Small intestine (tissue), 7 donors: ENCODE results near the gene ANKDD1B. TPM values are rescaled to one million over a fixed set of nuclear protein-coding genes. Genes with fewer than 3 reads are reported as not detected.

ENCODE experiments used
- DNase-seq, 2 donors: peaks; one replicate each; pipeline versions ENCODE4 v3.0.0 to v3.0.0-alpha.2; 2013
- FAIRE-seq: peaks from 2 replicates; lab custom pipeline; 2012; peaks lifted over from hg19 to GRCh38; lab: Jason Lieb, UNC
- H3K27ac ChIP-seq, 3 donors: one replicate each; pipeline ENCODE4 v1.5.1; 2013; ENCODE audit warnings: low read length in 2 of 3, mild to moderate bottlenecking in 2 of 3, control low read depth in 1 of 3, inconsistent platforms in 1 of 3, low read depth in 1 of 3, moderate library complexity in 1 of 3
- H3K27me3 ChIP-seq, 3 donors: one replicate each; pipeline ENCODE4 v1.6.1; 2013; ENCODE audit warnings: low read length in 3 of 3, inconsistent platforms in 1 of 3; ENCODE audit not compliant: control insufficient read depth in 3 of 3, insufficient read depth in 3 of 3
- H3K36me3 ChIP-seq, 3 donors: one replicate each; pipeline ENCODE4 v1.6.1; 2013; ENCODE audit warnings: low read length in 3 of 3, inconsistent platforms in 1 of 3, low read depth in 1 of 3, mild to moderate bottlenecking in 1 of 3, moderate library complexity in 1 of 3; ENCODE audit not compliant: control insufficient read depth in 3 of 3, insufficient read depth in 2 of 3
- H3K4me1 ChIP-seq, 3 donors: one replicate each; pipeline ENCODE4 v1.6.1; 2013; ENCODE audit warnings: low read length in 2 of 3, inconsistent platforms in 1 of 3, low read depth in 1 of 3, mild to moderate bottlenecking in 1 of 3, moderate library complexity in 1 of 3; ENCODE audit not compliant: control insufficient read depth in 3 of 3, insufficient read depth in 2 of 3
- H3K4me3 ChIP-seq, 3 donors: one replicate each; pipeline ENCODE4 v1.5.1; 2013; ENCODE audit warnings: low read length in 3 of 3, control low read depth in 1 of 3, inconsistent platforms in 1 of 3, low read depth in 1 of 3, mild to moderate bottlenecking in 1 of 3, moderate library complexity in 1 of 3
- H3K9me3 ChIP-seq, 2 donors: one replicate each; pipeline ENCODE4 v1.6.1; 2013; ENCODE audit warnings: low read depth in 1 of 2, low read length in 1 of 2; ENCODE audit not compliant: control insufficient read depth in 2 of 2, insufficient read depth in 1 of 2
- WGBS, 3 donors: extraction: QIAGEN DNeasy Blood & Tissue Kit; methylation state at CpG; one replicate each; pipeline ENCODE4 v1.1.7; 2013; 5-methylcytosine and 5-hydroxymethylcytosine counted together
- polyA plus RNA-seq, 4 donors: library from polyadenylated mRNA; stranded (reverse) in 3 of 4; unstranded in 1 of 4; fragments of 200-250 nt in 3 of 4; fragments of 120-200 nt in 1 of 4; gene quantifications; one replicate each; pipeline versions ENCODE4 v1.2.1 to v1.2.3, GENCODE V29; 2013
- donor health status: healthy with polysubstance abuse.
- donor health status: control.
- donor health status: control.
- donor health status: Bipolar disorder and iron deficiency.
- donor health status: healthy.

Gene ANKDD1B
- polyA plus RNA-seq, 4 donors, result 1.3 to 12.5 (median 1.4) TPM; not detected in 1

- peaks cover 0 to 23% (median 2%) of the 10 kb centered on the region in 3 donors for H3K36me3 ChIP-seq
- FAIRE-seq (no peak), DNase-seq (peak in 1 of 2 donors; percentile 3)
- H3K27ac ChIP-seq, result peak overlapping the region in 1 of 3 donors; percentile 12
- WGBS, 3 donors, result 84 to 88% (median 84%) methylated on average over 2 of the region's 2 CpGs
- no peak overlapping the region for H3K4me3 ChIP-seq
- H3K27me3 ChIP-seq, result no peaks in the 10 kb centered on the region
- H3K4me1 ChIP-seq, result peaks cover 3 to 13% (median 9%) of the 10 kb centered on the region in 3 donors
- H3K9me3 ChIP-seq, result no peaks in the 10 kb centered on the region
These were observed 57.2 kb downstream of the ANKDD1B start for GRCh38 chr5:75668445-75668844.

DNA sequence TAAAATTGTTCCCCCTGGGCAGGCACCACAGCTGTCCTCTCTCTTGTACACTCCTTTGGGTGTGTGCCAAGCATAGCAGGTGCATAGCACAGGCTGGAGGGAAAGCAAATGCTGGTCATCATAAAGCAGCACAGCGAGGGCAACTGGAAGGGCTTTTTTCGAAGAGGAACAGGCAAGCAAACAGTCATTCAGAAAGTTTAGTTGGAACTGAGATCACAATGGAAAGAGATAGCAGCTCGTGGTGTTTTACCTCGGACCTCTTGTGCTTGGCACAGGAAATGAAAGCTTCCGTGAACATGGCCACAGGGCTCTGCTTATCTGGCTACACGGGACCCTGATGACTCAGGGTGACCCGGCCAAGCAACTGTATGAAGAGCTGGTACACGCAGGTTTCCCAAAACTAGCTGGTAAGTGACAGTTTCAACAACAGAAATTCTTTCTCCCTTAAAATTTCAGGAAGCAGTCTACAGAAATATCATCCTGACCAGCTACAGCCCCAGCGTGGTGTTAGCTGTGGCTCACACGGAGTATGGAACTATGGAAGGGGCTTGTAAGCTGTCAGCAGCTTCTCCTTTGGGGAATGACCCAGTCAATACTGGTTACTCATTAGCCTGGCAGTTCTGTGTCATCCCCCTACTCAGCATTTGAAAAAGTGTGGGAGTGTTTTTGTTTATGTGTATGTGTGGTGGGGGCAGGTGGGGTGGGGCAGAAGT, 57.9 kb downstream of the ANKDD1B start:
- Histone ChIP-seq H3K27ac (peak overlapping the region in 2 of 3 donors; percentile 67 to 80), H3K36me3 (peaks cover 0 to 21% (median 2%) of the 10 kb centered on the region in 3 donors), H3K9me3 (no peaks in the 10 kb centered on the region), H3K4me3 (peak overlapping the region in 2 of 3 donors; percentile 18 to 46), H3K27me3 (no peaks in the 10 kb centered on the region), H3K4me1 (peaks cover 3 to 13% (median 9%) of the 10 kb centered on the region in 3 donors)
- peak; percentile 56 to 71 for DNase-seq
- no peak for FAIRE-seq
- WGBS, 3 donors, result 7 to 25% (median 7%) methylated on average over 10 of the region's 10 CpGs

- WGBS, 3 donors, result 62 to 73% (median 72%) methylated on average over 3 of the region's 3 CpGs
- peak in 1 of 2 donors; percentile 58 for DNase-seq
These were observed 59.3 kb downstream of the ANKDD1B start for GRCh38 chr5:75670577-75670976.

GRCh38 chr5:75671506-75671905, 60.3 kb downstream of the ANKDD1B start:
- FAIRE-seq (no peak), DNase-seq (no peak)
- Histone ChIP-seq H3K27me3 (no peaks in the 10 kb centered on the region), H3K27ac (no peak overlapping the region), H3K4me1 (peaks cover 3 to 13% (median 9%) of the 10 kb centered on the region in 3 donors), H3K4me3 (no peak overlapping the region), H3K36me3 (peaks cover 0 to 17% (median 2%) of the 10 kb centered on the region in 3 donors), H3K9me3 (no peaks in the 10 kb centered on the region)
- WGBS, 3 donors, result 48 to 49% (median 49%) methylated on average over 2 of the region's 2 CpGs

More at GRCh38 chr5:75670577-75670976, 59.3 kb downstream of the ANKDD1B start:
- H3K4me1 ChIP-seq, result peaks cover 3 to 13% (median 9%) of the 10 kb centered on the region in 3 donors
- H3K9me3 ChIP-seq, result no peaks in the 10 kb centered on the region
- H3K27me3 ChIP-seq, result no peaks in the 10 kb centered on the region
- FAIRE-seq, result no peak
- H3K4me3 ChIP-seq, result no peak overlapping the region
- peak overlapping the region in 1 of 3 donors; percentile 25 for H3K27ac ChIP-seq
- peaks cover 0 to 21% (median 2%) of the 10 kb centered on the region in 3 donors for H3K36me3 ChIP-seq

- 88 to 95% (median 93%) methylated on average over 3 of the region's 3 CpGs for WGBS, 3 donors
These were observed 61.4 kb downstream of the ANKDD1B start for GRCh38 chr5:75672616-75673015.

DNA sequence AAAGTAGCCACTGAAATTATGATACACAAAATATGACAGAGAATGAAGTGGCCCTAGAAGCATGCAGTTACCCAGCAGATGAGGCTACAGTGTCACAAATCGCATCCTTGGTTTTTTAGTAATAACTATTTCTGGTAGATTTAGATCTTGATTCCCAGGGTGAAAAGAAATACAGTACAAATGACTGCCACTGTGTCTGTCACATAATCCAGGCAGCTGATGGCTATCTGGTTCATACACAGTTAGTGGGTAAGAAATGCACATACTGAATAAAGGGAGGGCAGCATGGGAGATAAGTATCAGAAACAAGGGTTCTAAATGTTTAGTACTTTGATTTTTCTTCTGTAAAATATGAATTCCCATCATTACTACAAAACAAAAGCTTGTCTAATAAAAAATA, 64.5 kb downstream of the ANKDD1B start:
- FAIRE-seq, result no peak
- H3K4me1 ChIP-seq, result peaks cover 0 to 3% (median 0%) of the 10 kb centered on the region in 3 donors
- H3K27me3 ChIP-seq, result no peaks in the 10 kb centered on the region
- H3K4me3 ChIP-seq, result no peak overlapping the region
- 96 to 100% (median 97%) methylated on average over 1 of the region's 1 CpG for WGBS, 3 donors
- peaks cover 0 to 5% (median 2%) of the 10 kb centered on the region in 3 donors for H3K36me3 ChIP-seq
- H3K27ac ChIP-seq, result no peak overlapping the region
- DNase-seq, result no peak
- no peaks in the 10 kb centered on the region for H3K9me3 ChIP-seq

More at GRCh38 chr5:75672616-75673015, 61.4 kb downstream of the ANKDD1B start:
- no peak overlapping the region for H3K27ac ChIP-seq
- no peak overlapping the region for H3K4me3 ChIP-seq
- no peaks in the 10 kb centered on the region for H3K9me3 ChIP-seq
- DNase-seq (no peak), FAIRE-seq (no peak)
- no peaks in the 10 kb centered on the region for H3K27me3 ChIP-seq
- peaks cover 3 to 13% (median 9%) of the 10 kb centered on the region in 3 donors for H3K4me1 ChIP-seq
- H3K36me3 ChIP-seq, result peaks cover 0 to 14% (median 2%) of the 10 kb centered on the region in 3 donors

GRCh38 chr5:75677607-75678006, 66.4 kb downstream of the ANKDD1B start:
- Histone ChIP-seq H3K4me3 (no peak overlapping the region), H3K4me1 (peaks cover 0 to 3% (median 0%) of the 10 kb centered on the region in 3 donors), H3K27me3 (no peaks in the 10 kb centered on the region), H3K36me3 (peaks cover 0 to 5% (median under 1%) of the 10 kb centered on the region in 3 donors), H3K9me3 (no peaks in the 10 kb centered on the region), H3K27ac (peak overlapping the region in 1 of 3 donors; percentile 29)
- FAIRE-seq, result no peak
- peak in 1 of 2 donors; percentile 44 for DNase-seq
- WGBS, 3 donors, result 40 to 69% (median 59%) methylated on average over 1 of the region's 1 CpG

DNA sequence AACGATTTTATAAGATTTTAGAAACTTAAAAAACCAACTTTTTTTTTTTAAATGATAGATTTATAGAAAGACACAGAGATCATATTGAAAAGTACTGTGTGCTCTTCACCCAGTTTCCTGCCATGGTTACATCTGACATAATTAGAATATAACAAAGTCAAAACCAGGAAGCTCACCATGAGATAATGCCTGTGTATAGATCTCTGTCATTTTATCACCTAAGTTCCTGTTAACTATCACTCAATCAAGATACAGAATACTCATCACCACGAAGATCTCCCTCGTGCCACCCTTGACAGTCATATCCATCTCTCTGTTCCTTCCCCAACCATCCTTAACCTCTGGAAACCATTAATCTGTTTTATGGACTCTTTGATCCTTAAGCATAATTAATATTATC, 66.9 kb downstream of the ANKDD1B start:
- H3K27ac ChIP-seq, result peak overlapping the region in 1 of 3 donors; percentile 29
- H3K4me1 ChIP-seq, result peaks cover 0 to 3% (median 0%) of the 10 kb centered on the region in 3 donors
- no peak overlapping the region for H3K4me3 ChIP-seq
- no peaks in the 10 kb centered on the region for H3K9me3 ChIP-seq
- WGBS, 3 donors, result 39 to 55% (median 50%) methylated on average over 3 of the region's 3 CpGs
- H3K36me3 ChIP-seq, result peaks cover 0 to 5% (median 2%) of the 10 kb centered on the region in 3 donors
- FAIRE-seq (no peak), DNase-seq (no peak)
- no peaks in the 10 kb centered on the region for H3K27me3 ChIP-seq
